Prostate gland (tissue), 2 donors: Measurements from ENCODE around the gene STEAP3.

Source experiments
- POLR2A ChIP-seq: fragments of 450-650 bp; IDR thresholded peaks from one replicate; pipeline ENCODE4 v1.6.1; 2016; ENCODE audit warnings: antibody characterized with exemption, mild to moderate bottlenecking
- TF ChIP-seq, protein P1 (sequence below), 4 experiments: fragments of 200-600 bp in 2 of 4; fragments of 450-650 bp in 2 of 4; sonication (generic) in 2 of 4; IDR thresholded peaks; 1 replicate in 3 of 4; 2 replicates in 1 of 4; pipeline ENCODE4 v1.5.1; 2016 to 2019; ENCODE audit warnings: antibody characterized with exemption in 4 of 4, mild to moderate bottlenecking in 2 of 4, moderate library complexity in 2 of 4

DNA sequence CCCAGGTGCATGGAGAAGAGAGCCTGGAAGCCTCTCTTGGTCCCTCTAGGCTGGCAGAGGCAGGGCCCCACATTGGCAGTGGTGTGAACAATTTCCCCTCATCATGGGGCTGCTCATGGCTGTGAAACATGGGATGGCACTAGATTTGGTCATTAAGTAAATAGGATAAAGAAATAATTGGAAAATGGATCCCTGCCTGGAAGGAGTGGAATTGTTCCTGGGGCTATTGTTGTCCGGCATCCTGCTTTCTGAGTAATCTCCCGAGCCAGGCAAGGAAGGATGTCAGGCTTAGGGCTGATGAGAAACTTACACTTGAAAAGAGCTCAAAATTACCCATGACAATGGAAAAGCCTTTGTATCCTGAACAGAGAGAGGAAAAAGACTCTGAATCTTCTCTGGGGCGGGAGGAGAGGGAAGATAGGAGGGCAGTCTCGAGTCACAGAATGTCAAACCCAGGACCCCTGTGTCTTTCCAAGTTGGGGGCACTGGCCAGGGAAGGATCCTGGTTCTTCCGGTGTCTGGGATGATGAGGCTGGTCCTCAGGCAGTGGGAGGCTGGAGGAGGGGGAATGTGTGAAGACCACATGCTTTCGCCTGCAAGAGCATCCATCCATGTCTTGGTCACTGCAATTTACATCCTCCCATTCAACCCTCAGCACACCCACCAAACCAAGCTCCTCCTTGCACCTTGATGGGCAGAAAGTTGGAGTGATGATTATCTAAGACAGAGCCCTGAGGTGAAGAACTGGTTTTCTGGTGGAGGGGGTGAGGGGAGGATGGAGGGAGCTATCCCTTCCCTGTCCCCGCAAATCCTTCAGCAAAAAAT, 27.1 kb upstream of the STEAP3 start:
- TF ChIP-seq, protein P1, sequence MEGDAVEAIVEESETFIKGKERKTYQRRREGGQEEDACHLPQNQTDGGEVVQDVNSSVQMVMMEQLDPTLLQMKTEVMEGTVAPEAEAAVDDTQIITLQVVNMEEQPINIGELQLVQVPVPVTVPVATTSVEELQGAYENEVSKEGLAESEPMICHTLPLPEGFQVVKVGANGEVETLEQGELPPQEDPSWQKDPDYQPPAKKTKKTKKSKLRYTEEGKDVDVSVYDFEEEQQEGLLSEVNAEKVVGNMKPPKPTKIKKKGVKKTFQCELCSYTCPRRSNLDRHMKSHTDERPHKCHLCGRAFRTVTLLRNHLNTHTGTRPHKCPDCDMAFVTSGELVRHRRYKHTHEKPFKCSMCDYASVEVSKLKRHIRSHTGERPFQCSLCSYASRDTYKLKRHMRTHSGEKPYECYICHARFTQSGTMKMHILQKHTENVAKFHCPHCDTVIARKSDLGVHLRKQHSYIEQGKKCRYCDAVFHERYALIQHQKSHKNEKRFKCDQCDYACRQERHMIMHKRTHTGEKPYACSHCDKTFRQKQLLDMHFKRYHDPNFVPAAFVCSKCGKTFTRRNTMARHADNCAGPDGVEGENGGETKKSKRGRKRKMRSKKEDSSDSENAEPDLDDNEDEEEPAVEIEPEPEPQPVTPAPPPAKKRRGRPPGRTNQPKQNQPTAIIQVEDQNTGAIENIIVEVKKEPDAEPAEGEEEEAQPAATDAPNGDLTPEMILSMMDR (IDR thresholded peaks at IDR 0.05): no peak
- TF ChIP-seq POLR2A: no peak
